ENCODE data around the gene MAPRE3. TPM values are rescaled to one million over a fixed set of nuclear protein-coding genes. Genes with fewer than 3 reads are reported as not detected.

Gene MAPRE3
- total RNA-seq, 1 donor from 2014 or later = 4.1 TPM

- DNase-seq (ENCODE audit: low spot score) = no peak
- H3K27ac Mint-ChIP-seq (ENCODE audit: unreplicated experiment) = no peak overlapping the region
- peaks cover 3% of the 10 kb centered on the region for H3K27me3 Mint-ChIP-seq (ENCODE audit: unreplicated experiment)
- peaks cover 48% of the 10 kb centered on the region for H3K36me3 Mint-ChIP-seq (ENCODE audit: low read depth, unreplicated experiment)
- TF ChIP-seq, protein P1, sequence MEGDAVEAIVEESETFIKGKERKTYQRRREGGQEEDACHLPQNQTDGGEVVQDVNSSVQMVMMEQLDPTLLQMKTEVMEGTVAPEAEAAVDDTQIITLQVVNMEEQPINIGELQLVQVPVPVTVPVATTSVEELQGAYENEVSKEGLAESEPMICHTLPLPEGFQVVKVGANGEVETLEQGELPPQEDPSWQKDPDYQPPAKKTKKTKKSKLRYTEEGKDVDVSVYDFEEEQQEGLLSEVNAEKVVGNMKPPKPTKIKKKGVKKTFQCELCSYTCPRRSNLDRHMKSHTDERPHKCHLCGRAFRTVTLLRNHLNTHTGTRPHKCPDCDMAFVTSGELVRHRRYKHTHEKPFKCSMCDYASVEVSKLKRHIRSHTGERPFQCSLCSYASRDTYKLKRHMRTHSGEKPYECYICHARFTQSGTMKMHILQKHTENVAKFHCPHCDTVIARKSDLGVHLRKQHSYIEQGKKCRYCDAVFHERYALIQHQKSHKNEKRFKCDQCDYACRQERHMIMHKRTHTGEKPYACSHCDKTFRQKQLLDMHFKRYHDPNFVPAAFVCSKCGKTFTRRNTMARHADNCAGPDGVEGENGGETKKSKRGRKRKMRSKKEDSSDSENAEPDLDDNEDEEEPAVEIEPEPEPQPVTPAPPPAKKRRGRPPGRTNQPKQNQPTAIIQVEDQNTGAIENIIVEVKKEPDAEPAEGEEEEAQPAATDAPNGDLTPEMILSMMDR (IDR thresholded peaks at IDR 0.05; ENCODE audit: unreplicated experiment) = no peak
- H3K4me3 Mint-ChIP-seq (ENCODE audit: unreplicated experiment) = no peak overlapping the region
- no peaks in the 10 kb centered on the region for H3K4me1 Mint-ChIP-seq (ENCODE audit: unreplicated experiment)
- no peaks in the 10 kb centered on the region for H3K9me3 Mint-ChIP-seq (ENCODE audit: unreplicated experiment)
Observed at GRCh38 chr2:27040282-27040681, 69.8 kb downstream of the MAPRE3 start.

GRCh38 chr2:27041752-27042151, 71.3 kb downstream of the MAPRE3 start:
- Mint-ChIP-seq H3K36me3 (ENCODE audit: low read depth, unreplicated experiment) (peaks cover 34% of the 10 kb centered on the region), H3K4me1 (ENCODE audit: unreplicated experiment) (no peaks in the 10 kb centered on the region), H3K4me3 (ENCODE audit: unreplicated experiment) (no peak overlapping the region), H3K9me3 (ENCODE audit: unreplicated experiment) (no peaks in the 10 kb centered on the region), H3K27ac (ENCODE audit: unreplicated experiment) (no peak overlapping the region), H3K27me3 (ENCODE audit: unreplicated experiment) (peaks cover 3% of the 10 kb centered on the region)
- DNase-seq (ENCODE audit: low spot score) = no peak
- TF ChIP-seq, protein P1 (IDR thresholded peaks at IDR 0.05; ENCODE audit: unreplicated experiment) = no peak

GRCh38 chr2:27042159-27042661, 71.8 kb downstream of the MAPRE3 start:
- Mint-ChIP-seq H3K27ac (ENCODE audit: unreplicated experiment) (no peak overlapping the region), H3K9me3 (ENCODE audit: unreplicated experiment) (no peaks in the 10 kb centered on the region), H3K4me3 (ENCODE audit: unreplicated experiment) (no peak overlapping the region), H3K36me3 (ENCODE audit: low read depth, unreplicated experiment) (peaks cover 30% of the 10 kb centered on the region), H3K27me3 (ENCODE audit: unreplicated experiment) (peaks cover 3% of the 10 kb centered on the region), H3K4me1 (ENCODE audit: unreplicated experiment) (no peaks in the 10 kb centered on the region)
- TF ChIP-seq, protein P1 (IDR thresholded peaks at IDR 0.05; ENCODE audit: unreplicated experiment) = no peak
- DNase-seq (ENCODE audit: low spot score) = no peak

DNA sequence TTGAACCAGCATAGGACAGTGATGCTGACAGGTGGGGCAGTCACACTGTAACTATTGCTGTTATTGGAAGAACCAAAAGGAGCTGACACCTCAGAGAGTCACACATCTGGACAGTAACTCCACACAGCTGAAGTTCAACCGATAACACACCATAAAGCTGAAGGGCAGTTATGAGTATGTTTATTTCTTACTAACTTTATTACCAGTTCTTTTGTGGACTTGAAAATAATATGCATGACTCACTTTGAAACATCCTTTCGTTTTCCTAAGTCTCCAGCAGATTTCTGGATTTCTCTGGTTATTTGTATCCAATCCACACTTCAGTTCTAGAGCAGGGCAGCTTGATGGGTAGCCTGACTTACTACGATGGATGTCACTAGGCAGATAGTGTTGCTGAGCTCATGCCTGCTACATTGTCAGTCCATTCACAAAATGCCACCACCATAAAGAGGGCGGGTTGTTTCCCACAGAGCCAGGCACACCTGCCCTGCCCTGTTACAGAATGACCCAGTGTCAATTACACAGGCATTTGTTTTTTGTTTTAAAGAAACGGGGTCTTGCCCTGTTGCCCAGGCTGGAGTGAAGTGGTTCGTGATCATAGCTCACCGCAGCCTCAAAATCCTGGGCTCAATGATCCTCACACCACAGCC, 72.7 kb downstream of the MAPRE3 start:
- peaks cover 26% of the 10 kb centered on the region for H3K36me3 Mint-ChIP-seq (ENCODE audit: low read depth, unreplicated experiment)
- H3K9me3 Mint-ChIP-seq (ENCODE audit: unreplicated experiment) = no peaks in the 10 kb centered on the region
- peaks cover 3% of the 10 kb centered on the region for H3K27me3 Mint-ChIP-seq (ENCODE audit: unreplicated experiment)
- H3K4me1 Mint-ChIP-seq (ENCODE audit: unreplicated experiment) = no peaks in the 10 kb centered on the region
- TF ChIP-seq, protein P1 (IDR thresholded peaks at IDR 0.05; ENCODE audit: unreplicated experiment) = no peak
- H3K27ac Mint-ChIP-seq (ENCODE audit: unreplicated experiment) = no peak overlapping the region
- DNase-seq (ENCODE audit: low spot score) = no peak
- no peak overlapping the region for H3K4me3 Mint-ChIP-seq (ENCODE audit: unreplicated experiment)
